ENCODE results near the gene DNAJB14.

The DNAJB14 gene

GRCh38 chr4:99861120-99861905, 85.1 kb downstream of the DNAJB14 start:
- DNase-seq, result no peak

DNA sequence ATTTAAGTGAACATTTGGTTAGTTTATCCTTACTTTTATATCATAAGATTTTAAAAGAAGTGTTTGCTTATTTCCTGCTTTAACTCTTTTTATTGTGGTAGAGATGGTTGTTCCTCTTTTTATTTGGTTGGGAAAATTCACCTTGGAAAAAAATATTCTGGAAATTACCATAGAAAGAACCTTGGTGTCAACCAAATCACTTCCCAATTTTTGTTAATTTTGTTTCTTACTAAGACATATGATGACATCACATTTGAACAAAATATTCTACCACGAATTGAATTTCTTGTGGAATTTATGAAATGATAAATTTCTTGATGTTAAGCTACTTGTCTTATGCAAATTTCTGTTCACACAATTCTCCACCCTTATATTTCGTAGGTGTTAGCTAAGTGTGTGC, 85.9 kb downstream of the DNAJB14 start:
- no peak for DNase-seq

DNA sequence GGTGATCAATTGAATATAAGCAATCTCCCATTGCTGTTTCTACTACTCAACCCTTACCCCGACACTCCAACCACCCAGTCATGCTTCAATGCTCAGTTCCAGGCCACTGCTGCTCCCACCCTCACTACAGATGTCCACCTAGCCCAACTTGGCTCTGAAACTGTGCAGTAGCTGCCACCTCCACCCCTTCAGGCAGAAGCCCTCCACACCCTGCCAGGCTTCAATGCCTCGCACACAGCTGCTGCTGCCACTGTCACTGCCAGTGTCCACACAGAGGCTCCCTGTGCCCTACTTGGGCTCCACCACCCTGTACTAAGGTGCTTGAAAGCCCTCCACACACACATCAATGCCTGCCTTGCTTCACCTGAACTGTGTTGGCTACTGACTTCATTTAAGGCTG, 86.8 kb downstream of the DNAJB14 start:
- no peak for DNase-seq

GRCh38 chr4:99857307-99857706, 89.1 kb downstream of the DNAJB14 start:
- DNase-seq, result no peak

GRCh38 chr4:99856166-99856565, 90.3 kb downstream of the DNAJB14 start:
- no peak for DNase-seq

- no peak for DNase-seq
Observed at GRCh38 chr4:99855678-99856077, 90.7 kb downstream of the DNAJB14 start.

GRCh38 chr4:99853999-99854398, 92.4 kb downstream of the DNAJB14 start:
- DNase-seq, result no peak

GRCh38 chr4:99853190-99853589, 93.2 kb downstream of the DNAJB14 start:
- DNase-seq, result no peak

- no peak for DNase-seq
Observed at GRCh38 chr4:99852199-99852749, 94.1 kb downstream of the DNAJB14 start.

GRCh38 chr4:99848591-99849001, 97.8 kb downstream of the DNAJB14 start:
- DNase-seq, result no peak

DNA sequence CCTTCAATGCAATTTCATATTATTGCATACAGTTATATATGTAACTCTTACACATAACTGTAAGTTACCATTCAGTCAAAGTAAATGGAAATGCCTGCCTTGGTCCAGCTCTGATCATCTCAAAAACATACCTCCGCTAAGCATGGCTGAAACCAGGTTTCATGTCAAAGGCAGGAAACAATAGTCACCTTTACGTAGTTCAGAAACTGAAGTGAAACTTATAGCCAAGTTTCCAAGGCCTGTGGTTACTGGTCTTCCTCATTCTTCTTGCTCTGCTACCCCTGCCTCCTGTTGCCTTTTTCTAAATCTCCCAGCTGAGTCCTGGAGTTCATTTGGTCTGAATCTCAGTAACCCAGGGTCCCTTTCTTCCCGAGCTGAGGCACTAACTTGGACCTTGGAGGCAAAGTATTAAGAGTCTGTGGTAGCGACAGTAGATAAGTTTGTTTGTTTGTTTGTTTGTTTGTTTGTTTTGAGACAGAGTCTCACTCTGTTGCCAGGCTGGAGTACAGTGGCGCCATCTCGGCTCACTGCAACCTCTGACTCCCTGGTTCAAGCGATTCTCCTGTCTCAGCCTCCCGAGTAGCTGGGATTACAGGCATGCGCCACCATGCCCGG, 98.9 kb downstream of the DNAJB14 start:
- no peak for DNase-seq

GRCh38 chr4:99846891-99847290, 99.5 kb downstream of the DNAJB14 start:
- no peak for DNase-seq
